Jurkat, Clone E6-1 (cell line): ENCODE data around the gene MTMR1.

Experiments used
- DNase-seq: peaks from one replicate; pipeline ENCODE4 v3.0.0-alpha.2; 2011; ENCODE audit warnings: low read depth, low spot score
- H3K4me3 ChIP-seq: 2 replicates; pipeline ENCODE4 v1.5.1; 2011; ENCODE audit warnings: mild to moderate bottlenecking, low read length, control low read depth, moderate library complexity

Gene MTMR1

GRCh38 chrX:150759568-150760416 lies 66.6 kb downstream of the MTMR1 start:
- DNase-seq, result no peak
- no peak overlapping the region for H3K4me3 ChIP-seq

- no peak overlapping the region for H3K4me3 ChIP-seq
- DNase-seq, result no peak
Observed at GRCh38 chrX:150761176-150761818, 68.1 kb downstream of the MTMR1 start.

GRCh38 chrX:150761819-150762216 lies 68.6 kb downstream of the MTMR1 start:
- no peak for DNase-seq

GRCh38 chrX:150762258-150763165 lies 69.3 kb downstream of the MTMR1 start:
- DNase-seq, result no peak
- H3K4me3 ChIP-seq, result no peak overlapping the region

More at GRCh38 chrX:150761819-150762216, 68.6 kb downstream of the MTMR1 start:
- H3K4me3 ChIP-seq, result no peak overlapping the region

GRCh38 chrX:150763303-150763797 lies 70.2 kb downstream of the MTMR1 start:
- H3K4me3 ChIP-seq, result no peak overlapping the region

GRCh38 chrX:150763810-150764209 lies 70.6 kb downstream of the MTMR1 start:
- no peak overlapping the region for H3K4me3 ChIP-seq
- DNase-seq, result no peak

More at GRCh38 chrX:150763303-150763797, 70.2 kb downstream of the MTMR1 start:
- DNase-seq, result no peak

GRCh38 chrX:150765237-150765636 lies 72.0 kb downstream of the MTMR1 start:
- DNase-seq, result no peak
- no peak overlapping the region for H3K4me3 ChIP-seq

- H3K4me3 ChIP-seq, result no peak overlapping the region
- no peak for DNase-seq
Observed at GRCh38 chrX:150765782-150766350, 72.7 kb downstream of the MTMR1 start.

GRCh38 chrX:150766351-150767044 lies 73.3 kb downstream of the MTMR1 start:
- no peak overlapping the region for H3K4me3 ChIP-seq
- no peak for DNase-seq

- no peak overlapping the region for H3K4me3 ChIP-seq
- no peak for DNase-seq
Observed at GRCh38 chrX:150767045-150767395, 73.8 kb downstream of the MTMR1 start.

- no peak overlapping the region for H3K4me3 ChIP-seq
- DNase-seq, result no peak
Observed at GRCh38 chrX:150767475-150768131, 74.4 kb downstream of the MTMR1 start.

- no peak overlapping the region for H3K4me3 ChIP-seq
- DNase-seq, result no peak
Observed at GRCh38 chrX:150768132-150768485, 74.9 kb downstream of the MTMR1 start.

- DNase-seq, result no peak
- no peak overlapping the region for H3K4me3 ChIP-seq
Observed at GRCh38 chrX:150768580-150769190, 75.5 kb downstream of the MTMR1 start.

- DNase-seq, result no peak
- H3K4me3 ChIP-seq, result no peak overlapping the region
Observed at GRCh38 chrX:150769408-150769807, 76.2 kb downstream of the MTMR1 start.

- DNase-seq, result no peak
- H3K4me3 ChIP-seq, result no peak overlapping the region
Observed at GRCh38 chrX:150770623-150771022, 77.4 kb downstream of the MTMR1 start.

- no peak for DNase-seq
- no peak overlapping the region for H3K4me3 ChIP-seq
Observed at GRCh38 chrX:150771116-150771515, 77.9 kb downstream of the MTMR1 start.

GRCh38 chrX:150772150-150772970 lies 79.2 kb downstream of the MTMR1 start:
- DNase-seq, result peak; percentile 15
- no peak overlapping the region for H3K4me3 ChIP-seq
